Lower lobe of right lung (tissue), 2 donors: Measurements from ENCODE around the gene GON7. TPM values are rescaled to one million over a fixed set of nuclear protein-coding genes. Genes with fewer than 3 reads are reported as not detected.

Source experiments
- ATAC-seq, 2 donors: fragments of 200-7000 bp; cut with Tn5 transposase; one replicate each; pipeline ENCODE4 v1.9.1; 2020 to 2022; ENCODE audit warnings: mild to moderate bottlenecking in 2 of 2, moderate library complexity in 2 of 2
- DNase-seq: peaks from one replicate; pipeline ENCODE4 v3.0.0-alpha.2; 2020
- H3K27ac ChIP-seq: fragments of 200-600 bp; one replicate; pipeline ENCODE4 v1.8.0; 2022
- H3K27me3 ChIP-seq: fragments of 200-600 bp; one replicate; pipeline ENCODE4 v1.8.0; 2022; ENCODE audit warnings: low read depth
- H3K36me3 ChIP-seq: fragments of 200-600 bp; one replicate; pipeline ENCODE4 v1.8.0; 2022; ENCODE audit warnings: mild to moderate bottlenecking
- H3K4me1 ChIP-seq: fragments of 200-600 bp; one replicate; pipeline ENCODE4 v1.8.0; 2022
- H3K4me3 ChIP-seq: fragments of 200-600 bp; one replicate; pipeline ENCODE4 v1.8.0; 2022; ENCODE audit warnings: mild to moderate bottlenecking
- H3K9me3 ChIP-seq: fragments of 200-600 bp; one replicate; pipeline ENCODE4 v1.8.0; 2022
- CTCF ChIP-seq: fragments of 200-600 bp; IDR thresholded peaks from one replicate; pipeline ENCODE4 v1.8.0; 2022; ENCODE audit warnings: antibody characterized with exemption, mild to moderate bottlenecking
- intact Hi-C: fragments of 100-400 bp; cut with DNase I; formaldehyde crosslinking; loops from one replicate; pipeline ENCODE4 v1.11.0; 2022
- total RNA-seq: library from RNA; stranded (reverse); fragmentation: NEBNext Ultra II Directional; extraction: Animal tissue kit (Norgen Biotek cat#: 25700); gene quantifications from one replicate; pipeline ENCODE4 v1.2.1, GENCODE V29; 2021
- donor health status: DM: no; HTN: yes; CAD: no; lungs with severe emphysema.

Gene GON7
- total RNA-seq, 1 donor from 2014 or later = 12.9 TPM

- DNase-seq (no peak), ATAC-seq (no peak)
- TF ChIP-seq CTCF = no peak
- intact Hi-C loops = no loop called here
- H3K4me1 ChIP-seq = peaks cover 5% of the 10 kb centered on the region
- H3K36me3 ChIP-seq = no peaks in the 10 kb centered on the region
- H3K27me3 ChIP-seq = no peaks in the 10 kb centered on the region
- no peak overlapping the region for H3K4me3 ChIP-seq
- no peaks in the 10 kb centered on the region for H3K9me3 ChIP-seq
- no peak overlapping the region for H3K27ac ChIP-seq
Observed at GRCh38 chr14:93155667-93156066, 51.2 kb downstream of the GON7 start.

GRCh38 chr14:93153121-93153520 is 53.7 kb downstream of the GON7 start:
- no peak for TF ChIP-seq CTCF
- DNase-seq (no peak), ATAC-seq (no peak)
- intact Hi-C loops = no loop called here
- Histone ChIP-seq H3K4me3 (no peak overlapping the region), H3K27ac (no peak overlapping the region), H3K36me3 (no peaks in the 10 kb centered on the region), H3K4me1 (peaks cover 12% of the 10 kb centered on the region), H3K9me3 (no peaks in the 10 kb centered on the region), H3K27me3 (no peaks in the 10 kb centered on the region)

Other genes with a start within 250 kb of the GON7 start
- gene ITPK1, start 91.1 kb downstream of the GON7 start, total RNA-seq = 129 TPM
- 30.3 TPM for gene MOAP1, start 22.2 kb downstream of the GON7 start, total RNA-seq
- 43.9 TPM for gene LYSET, start 21.7 kb downstream of the GON7 start, total RNA-seq
- 14.5 TPM for gene UBR7, start 191 bp upstream of the GON7 start, total RNA-seq
- gene BTBD7, start 126.0 kb upstream of the GON7 start, total RNA-seq = 39.4 TPM
- gene COX8C, start 140.1 kb upstream of the GON7 start, total RNA-seq = not detected
- 0.18 TPM for gene UNC79, start 223.9 kb upstream of the GON7 start, total RNA-seq